CD4-positive, alpha-beta T cell treated with Interleukin-21 for 1 hour (primary cell): ENCODE data around the gene IL17C.

Experiments used
- DNase-seq: peaks from one replicate; pipeline ENCODE4 v3.0.0-alpha.2; 2020

The IL17C gene

GRCh38 chr16:88629835-88630234, 8.5 kb upstream of the IL17C start:
- no peak for DNase-seq

- no peak for DNase-seq
These were observed 7.9 kb upstream of the IL17C start for GRCh38 chr16:88630433-88630832.

- DNase-seq, result no peak
These were observed 7.4 kb upstream of the IL17C start for GRCh38 chr16:88630941-88631340.

- no peak for DNase-seq
These were observed 7.0 kb upstream of the IL17C start for GRCh38 chr16:88631384-88631783.

- DNase-seq, result no peak
These were observed 6.3 kb upstream of the IL17C start for GRCh38 chr16:88631920-88632586.

GRCh38 chr16:88632587-88632930, 5.8 kb upstream of the IL17C start:
- no peak for DNase-seq

GRCh38 chr16:88633684-88634140, 4.7 kb upstream of the IL17C start:
- DNase-seq, result peak; percentile 72

- DNase-seq, result peak; percentile 53
These were observed 4.0 kb upstream of the IL17C start for GRCh38 chr16:88634141-88634993.

GRCh38 chr16:88634994-88635670, 3.2 kb upstream of the IL17C start:
- DNase-seq, result no peak

GRCh38 chr16:88635671-88636319, 2.6 kb upstream of the IL17C start:
- DNase-seq, result no peak

- no peak for DNase-seq
These were observed 1.7 kb upstream of the IL17C start for GRCh38 chr16:88636488-88637265.

- DNase-seq, result no peak
These were observed 1.1 kb downstream of the IL17C start for GRCh38 chr16:88639231-88640038.

GRCh38 chr16:88640039-88640495, 1.7 kb downstream of the IL17C start:
- no peak for DNase-seq

- DNase-seq, result no peak
These were observed 2.3 kb downstream of the IL17C start for GRCh38 chr16:88640498-88641247.

GRCh38 chr16:88642881-88643643, 4.7 kb downstream of the IL17C start:
- no peak for DNase-seq

- DNase-seq, result no peak
These were observed 5.2 kb downstream of the IL17C start for GRCh38 chr16:88643644-88643932.

GRCh38 chr16:88645455-88645854, 7.1 kb downstream of the IL17C start:
- DNase-seq, result no peak

- DNase-seq, result no peak
These were observed 7.6 kb downstream of the IL17C start for GRCh38 chr16:88645941-88646340.

- no peak for DNase-seq
These were observed 8.1 kb downstream of the IL17C start for GRCh38 chr16:88646345-88647034.
